Right lobe of liver (tissue), 4 donors: Measurements from ENCODE around the gene KLK10.

ENCODE experiments used
- CTCF ChIP-seq, 4 donors: fragments of 200-600 bp in 3 of 4; fragments of 450-650 bp in 1 of 4; IDR thresholded peaks; one replicate each; pipeline versions ENCODE4 v1.5.1 to v1.8.0; 2016 to 2022; ENCODE audit warnings: antibody characterized with exemption in 4 of 4, mild to moderate bottlenecking in 2 of 4
- POLR2A ChIP-seq: fragments of 450-650 bp; IDR thresholded peaks from one replicate; pipeline ENCODE4 v1.6.1; 2017; ENCODE audit warnings: antibody characterized with exemption, mild to moderate bottlenecking
- donor health status: DM: no; HTN: no; CAD: no.
- donor health status: DM: no; HTN: no; CAD: no.
- donor health status: DM: no; HTN: yes; CAD: no.

GRCh38 chr19:51064534-51065220, 45.2 kb upstream of the KLK10 start, which contains the start of gene KLK13:
- no peak for TF ChIP-seq CTCF (IDR thresholded peaks at IDR 0.05)
- TF ChIP-seq POLR2A = no peak
